ENCODE data around the gene RGS5.

DNA sequence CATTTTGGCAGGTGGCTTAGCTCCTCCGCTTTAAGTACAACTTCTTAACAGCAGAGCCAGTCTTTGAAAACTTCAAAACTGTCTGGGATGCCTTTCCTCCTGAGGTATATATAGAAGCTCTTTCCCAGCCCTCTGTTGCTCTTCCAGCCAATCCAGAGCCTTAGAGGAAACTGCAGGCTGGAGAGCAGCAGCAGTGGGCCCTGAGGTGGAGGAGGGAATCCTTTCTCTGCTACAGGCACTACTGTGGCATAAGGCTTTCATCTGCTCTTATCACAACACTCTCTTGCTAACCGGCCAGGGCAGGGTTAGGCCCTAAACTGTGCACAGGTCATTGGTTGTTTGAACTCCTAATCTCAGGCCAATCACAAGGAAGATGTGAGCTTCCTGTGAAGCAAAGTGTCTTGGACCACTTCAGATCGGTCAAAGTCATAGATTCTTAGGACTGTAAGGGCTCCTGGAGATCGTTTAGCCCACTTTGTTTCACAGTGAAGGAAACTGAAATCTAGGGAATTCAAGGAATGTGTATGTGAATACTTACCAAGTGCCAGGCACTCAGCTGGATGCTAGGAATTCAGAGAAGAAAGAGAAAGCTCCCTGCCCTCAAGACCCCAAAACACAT, at the start of gene RGS5:
- TF ChIP-seq YY1 (IDR thresholded peaks at IDR 0.05; ENCODE audit: insufficient read depth, insufficient read length) (no peak), ZNF274 (IDR thresholded peaks at IDR 0.05; ENCODE audit: low read depth, low read length) (no peak)

All from NT2/D1 (cell line).